Sigmoid colon (tissue), 4 donors: ENCODE measurements around the gene GYG2.

Experiments used
- CTCF ChIP-seq, 4 experiments: fragments of 450-650 bp in 3 of 4; fragments of 200-600 bp in 1 of 4; IDR thresholded peaks; one replicate each; pipeline ENCODE4 v1.5.1; 2016 to 2019; ENCODE audit warnings: antibody characterized with exemption in 4 of 4, mild to moderate bottlenecking in 3 of 4, moderate library complexity in 2 of 4
- POLR2AphosphoS5 ChIP-seq, 4 donors: sonication (generic); formaldehyde crosslinking; IDR thresholded peaks; one replicate each; pipeline ENCODE4 v1.6.1; 2017; ENCODE audit warnings: antibody characterized with exemption in 4 of 4

GRCh38 chrX:2829469-2830246, 928 bp downstream of the GYG2 start:
- no peak for TF ChIP-seq CTCF (IDR thresholded peaks at IDR 0.05)
- no peak for TF ChIP-seq POLR2AphosphoS5 (IDR thresholded peaks at IDR 0.05)
